ENCODE measurements around the gene LIN28A.

DNA sequence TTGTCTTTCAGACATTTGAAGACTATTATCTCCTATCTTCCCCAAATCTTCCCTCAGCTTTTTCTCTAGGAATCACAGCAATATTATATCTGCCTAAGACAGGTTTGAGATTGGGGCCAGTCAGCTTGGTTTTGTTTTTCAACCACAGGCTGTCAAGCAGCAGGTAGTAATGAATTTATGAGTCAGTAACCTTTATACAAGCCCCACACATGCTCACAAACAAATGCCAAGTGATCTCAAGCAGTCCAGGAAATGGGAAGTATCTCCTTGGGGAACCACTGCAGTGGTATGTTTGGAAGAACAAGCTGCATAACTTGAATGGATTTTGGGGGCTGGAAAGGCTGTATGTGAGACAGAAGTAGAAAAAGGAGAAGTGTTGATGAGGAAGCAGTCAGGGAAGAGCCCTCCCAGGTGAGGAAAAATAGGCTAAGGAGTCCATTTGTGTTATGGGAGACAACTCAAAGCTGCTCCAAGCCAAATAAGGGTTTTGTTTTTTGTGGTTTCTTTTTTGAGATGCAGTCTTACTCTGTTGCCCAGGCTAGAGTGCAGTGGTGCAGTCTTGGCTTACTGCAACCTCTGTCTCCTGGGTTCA is 23.6 kb downstream of the LIN28A start:
- no peak for TF ChIP-seq EP300 (IDR thresholded peaks at IDR 0.05)
- TF ChIP-seq, protein P1, sequence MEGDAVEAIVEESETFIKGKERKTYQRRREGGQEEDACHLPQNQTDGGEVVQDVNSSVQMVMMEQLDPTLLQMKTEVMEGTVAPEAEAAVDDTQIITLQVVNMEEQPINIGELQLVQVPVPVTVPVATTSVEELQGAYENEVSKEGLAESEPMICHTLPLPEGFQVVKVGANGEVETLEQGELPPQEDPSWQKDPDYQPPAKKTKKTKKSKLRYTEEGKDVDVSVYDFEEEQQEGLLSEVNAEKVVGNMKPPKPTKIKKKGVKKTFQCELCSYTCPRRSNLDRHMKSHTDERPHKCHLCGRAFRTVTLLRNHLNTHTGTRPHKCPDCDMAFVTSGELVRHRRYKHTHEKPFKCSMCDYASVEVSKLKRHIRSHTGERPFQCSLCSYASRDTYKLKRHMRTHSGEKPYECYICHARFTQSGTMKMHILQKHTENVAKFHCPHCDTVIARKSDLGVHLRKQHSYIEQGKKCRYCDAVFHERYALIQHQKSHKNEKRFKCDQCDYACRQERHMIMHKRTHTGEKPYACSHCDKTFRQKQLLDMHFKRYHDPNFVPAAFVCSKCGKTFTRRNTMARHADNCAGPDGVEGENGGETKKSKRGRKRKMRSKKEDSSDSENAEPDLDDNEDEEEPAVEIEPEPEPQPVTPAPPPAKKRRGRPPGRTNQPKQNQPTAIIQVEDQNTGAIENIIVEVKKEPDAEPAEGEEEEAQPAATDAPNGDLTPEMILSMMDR (IDR thresholded peaks at IDR 0.05): no peak
- TF ChIP-seq POLR2AphosphoS5 (IDR thresholded peaks at IDR 0.05): no peak
- no peak for TF ChIP-seq POLR2A (IDR thresholded peaks at IDR 0.05)

Data from gastroesophageal sphincter (tissue), 3 donors.